Smooth muscle cell (in vitro differentiated cells): ENCODE results near the gene SPOCK1. TPM values are rescaled to one million over a fixed set of nuclear protein-coding genes. Genes with fewer than 3 reads are reported as not detected.

Experiments used
- DNase-seq: peaks from one replicate; lab custom pipeline; 2025; ENCODE audit not compliant: unreplicated experiment; lab: John Stamatoyannopoulos, UW
- H2AFZ ChIP-seq: fragments of 200-600 bp; sonication (generic); 2 replicates; pipeline ENCODE4 v1.6.0; 2016; ENCODE audit warnings: antibody characterized with exemption, low read depth, mild to moderate bottlenecking
- H3F3A ChIP-seq: fragments of 200-600 bp; sonication (generic); 2 replicates; pipeline ENCODE4 v1.6.0; 2017; ENCODE audit warnings: antibody characterized with exemption, low read depth
- H3K27ac ChIP-seq: fragments of 200-600 bp; sonication (generic); 2 replicates; pipeline ENCODE4 v1.5.1; 2016; ENCODE audit warnings: low read depth, mild to moderate bottlenecking
- H3K27me3 ChIP-seq: fragments of 200-600 bp; sonication (generic); 2 replicates; pipeline ENCODE4 v1.6.1; 2016; ENCODE audit warnings: low read depth, mild to moderate bottlenecking
- H3K36me3 ChIP-seq: fragments of 200-600 bp; sonication (generic); 2 replicates; pipeline ENCODE4 v1.5.1; 2016; ENCODE audit warnings: low read depth
- H3K4me1 ChIP-seq: fragments of 200-600 bp; sonication (generic); 2 replicates; pipeline ENCODE4 v1.5.1; 2016; ENCODE audit warnings: low read depth
- H3K4me2 ChIP-seq: fragments of 200-600 bp; sonication (generic); 2 replicates; pipeline ENCODE4 v1.6.0; 2016; ENCODE audit warnings: mild to moderate bottlenecking
- H3K4me3 ChIP-seq: fragments of 200-600 bp; sonication (generic); 2 replicates; pipeline ENCODE4 v1.5.1; 2016; ENCODE audit warnings: mild to moderate bottlenecking
- H3K79me2 ChIP-seq: fragments of 200-600 bp; sonication (generic); 2 replicates; pipeline ENCODE4 v1.6.0; 2016; ENCODE audit warnings: low read depth, mild to moderate bottlenecking
- H3K9ac ChIP-seq: fragments of 200-600 bp; sonication (generic); 2 replicates; pipeline ENCODE4 v1.6.0; 2016; ENCODE audit warnings: low read depth
- H3K9me3 ChIP-seq: fragments of 200-600 bp; sonication (generic); replicated peaks from 2 replicates; pipeline ENCODE4 v1.5.1; 2016; ENCODE audit warnings: low read depth
- H4K20me1 ChIP-seq: fragments of 200-600 bp; sonication (generic); 2 replicates; pipeline ENCODE4 v1.6.0; 2016; ENCODE audit warnings: low read depth
- WGBS: methylation state at CpG from one replicate; pipeline ENCODE4 v1.1.7; 2016; ENCODE audit warnings: low lambda C conversion rate; 5-methylcytosine and 5-hydroxymethylcytosine counted together
- polyA plus RNA-seq: library from polyadenylated mRNA; unstranded; fragments of >200 nt; fragmentation: Nextera tagmentation; extraction: Ambion mirVana; gene quantifications from 2 replicates; pipeline ENCODE4 v1.2.1, GENCODE V29; 2016
- total RNA-seq: library from RNA; depleted of rRNA; stranded (reverse); fragments of >200 nt; gene quantifications from 2 replicates; pipeline ENCODE4 v1.2.3, GENCODE V29; 2014
- TF ChIP-seq, protein P1 (sequence below): fragments of 200-600 bp; sonication (generic); IDR thresholded peaks from 2 replicates; pipeline ENCODE4 v1.5.1; 2017; ENCODE audit warnings: borderline replicate concordance, mild to moderate bottlenecking, antibody characterized with exemption; ENCODE audit not compliant: insufficient read depth, poor library complexity, severe bottlenecking

The SPOCK1 gene
- total and polyA plus RNA-seq, 2 experiments from 2014 or later = 56.2 to 80.0 TPM

DNA sequence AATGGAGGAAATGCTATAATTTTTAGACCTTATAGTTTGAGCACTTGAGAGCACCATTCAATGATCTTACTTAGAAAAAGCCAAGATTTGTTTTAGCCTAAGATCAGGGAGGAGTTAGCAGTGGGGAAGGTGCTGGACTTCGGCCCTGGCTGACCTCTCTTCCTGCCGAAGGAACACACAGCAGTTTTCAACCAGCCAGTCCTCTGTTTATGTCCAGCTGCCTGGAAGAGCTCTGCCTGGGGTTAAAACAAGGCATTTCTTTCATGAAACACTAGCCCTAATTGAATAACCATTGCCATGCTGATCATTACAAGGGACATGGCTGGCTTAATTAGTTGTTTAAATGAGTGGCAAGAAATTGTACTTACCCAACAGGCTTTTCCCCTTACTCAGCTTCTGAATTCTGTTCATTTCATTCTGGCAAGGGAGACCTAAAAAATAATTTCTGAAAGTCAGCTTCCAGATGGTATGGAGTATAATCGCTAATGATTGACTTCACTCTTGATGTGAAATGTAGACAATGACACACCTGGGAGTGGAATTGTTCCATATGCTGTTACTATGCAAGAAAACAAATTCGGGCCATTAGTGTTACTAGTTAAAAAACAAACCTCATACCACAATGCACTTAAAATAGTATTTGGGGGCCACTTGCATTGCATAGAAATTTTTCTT lies 514.2 kb downstream of the SPOCK1 start:
- no peak overlapping the region for H3K4me2 ChIP-seq
- no peaks in the 10 kb centered on the region for H3F3A ChIP-seq
- no peak for DNase-seq
- 89% methylated on average over 4 of the region's 4 CpGs for WGBS
- no peak overlapping the region for H2AFZ ChIP-seq
- TF ChIP-seq, protein P1, sequence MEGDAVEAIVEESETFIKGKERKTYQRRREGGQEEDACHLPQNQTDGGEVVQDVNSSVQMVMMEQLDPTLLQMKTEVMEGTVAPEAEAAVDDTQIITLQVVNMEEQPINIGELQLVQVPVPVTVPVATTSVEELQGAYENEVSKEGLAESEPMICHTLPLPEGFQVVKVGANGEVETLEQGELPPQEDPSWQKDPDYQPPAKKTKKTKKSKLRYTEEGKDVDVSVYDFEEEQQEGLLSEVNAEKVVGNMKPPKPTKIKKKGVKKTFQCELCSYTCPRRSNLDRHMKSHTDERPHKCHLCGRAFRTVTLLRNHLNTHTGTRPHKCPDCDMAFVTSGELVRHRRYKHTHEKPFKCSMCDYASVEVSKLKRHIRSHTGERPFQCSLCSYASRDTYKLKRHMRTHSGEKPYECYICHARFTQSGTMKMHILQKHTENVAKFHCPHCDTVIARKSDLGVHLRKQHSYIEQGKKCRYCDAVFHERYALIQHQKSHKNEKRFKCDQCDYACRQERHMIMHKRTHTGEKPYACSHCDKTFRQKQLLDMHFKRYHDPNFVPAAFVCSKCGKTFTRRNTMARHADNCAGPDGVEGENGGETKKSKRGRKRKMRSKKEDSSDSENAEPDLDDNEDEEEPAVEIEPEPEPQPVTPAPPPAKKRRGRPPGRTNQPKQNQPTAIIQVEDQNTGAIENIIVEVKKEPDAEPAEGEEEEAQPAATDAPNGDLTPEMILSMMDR = no peak
- H3K9me3 ChIP-seq = no peaks in the 10 kb centered on the region
- no peak overlapping the region for H3K27ac ChIP-seq
- H3K27me3 ChIP-seq = no peaks in the 10 kb centered on the region
- H3K36me3 ChIP-seq = no peaks in the 10 kb centered on the region
- H3K4me1 ChIP-seq = no peaks in the 10 kb centered on the region
- no peak overlapping the region for H3K4me3 ChIP-seq
- no peaks in the 10 kb centered on the region for H4K20me1 ChIP-seq
- H3K79me2 ChIP-seq = no peaks in the 10 kb centered on the region
- no peak overlapping the region for H3K9ac ChIP-seq

DNA sequence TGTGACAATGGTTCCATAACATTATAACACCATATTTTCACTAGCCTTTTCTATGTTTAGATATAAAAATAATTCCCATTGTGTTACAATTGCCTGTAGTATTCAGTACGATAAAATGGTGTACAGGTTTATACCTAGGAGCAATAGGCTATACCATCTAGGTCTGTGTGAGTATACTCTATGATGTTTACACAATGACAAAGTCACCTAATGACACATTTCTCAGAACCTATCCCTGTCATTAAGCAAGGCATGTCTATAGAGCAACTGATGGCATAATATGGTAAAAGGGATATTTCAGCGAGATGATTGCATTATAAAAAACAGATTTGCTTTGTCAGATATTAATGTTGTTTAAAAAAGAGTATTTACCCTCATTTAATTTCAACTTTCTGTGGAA lies 517.2 kb downstream of the SPOCK1 start:
- TF ChIP-seq, protein P1 = no peak
- no peaks in the 10 kb centered on the region for H3K36me3 ChIP-seq
- H3K27ac ChIP-seq = no peak overlapping the region
- no peak overlapping the region for H2AFZ ChIP-seq
- H3K4me2 ChIP-seq = no peak overlapping the region
- no peaks in the 10 kb centered on the region for H3K27me3 ChIP-seq
- DNase-seq = no peak
- H3K79me2 ChIP-seq = no peaks in the 10 kb centered on the region
- no peaks in the 10 kb centered on the region for H3K9me3 ChIP-seq
- no peak overlapping the region for H3K9ac ChIP-seq
- no peaks in the 10 kb centered on the region for H4K20me1 ChIP-seq
- 97% methylated on average over 2 of the region's 2 CpGs for WGBS
- H3K4me3 ChIP-seq = no peak overlapping the region
- H3K4me1 ChIP-seq = no peaks in the 10 kb centered on the region
- H3F3A ChIP-seq = no peaks in the 10 kb centered on the region

DNA sequence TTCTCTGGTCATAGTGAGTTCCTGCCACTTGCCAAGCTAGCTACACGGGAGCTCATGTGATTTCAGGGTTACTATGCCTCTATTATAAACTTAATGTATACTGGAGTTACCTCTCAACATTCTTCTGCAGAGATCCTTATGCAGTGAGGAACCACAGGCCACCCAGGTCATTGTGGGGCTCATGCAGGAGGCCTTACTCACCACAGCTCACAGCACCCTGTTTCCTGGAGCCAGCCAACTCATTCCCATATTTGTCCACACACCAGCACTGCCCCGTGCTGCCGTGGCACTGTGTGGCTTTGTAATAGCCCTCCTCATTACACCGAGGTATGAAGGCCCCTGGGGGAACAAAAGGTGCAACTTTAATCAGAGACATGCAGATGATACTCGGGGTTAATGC lies 520.0 kb downstream of the SPOCK1 start:
- Histone ChIP-seq H3K79me2 (no peaks in the 10 kb centered on the region), H3F3A (no peaks in the 10 kb centered on the region), H2AFZ (no peak overlapping the region), H3K4me3 (no peak overlapping the region), H4K20me1 (no peaks in the 10 kb centered on the region), H3K4me1 (no peaks in the 10 kb centered on the region), H3K9ac (no peak overlapping the region), H3K36me3 (no peaks in the 10 kb centered on the region), H3K27me3 (no peaks in the 10 kb centered on the region), H3K27ac (no peak overlapping the region), H3K4me2 (no peak overlapping the region), H3K9me3 (no peaks in the 10 kb centered on the region)
- no peak for DNase-seq
- TF ChIP-seq, protein P1 = no peak
- WGBS = 84% methylated on average over 5 of the region's 5 CpGs

DNA sequence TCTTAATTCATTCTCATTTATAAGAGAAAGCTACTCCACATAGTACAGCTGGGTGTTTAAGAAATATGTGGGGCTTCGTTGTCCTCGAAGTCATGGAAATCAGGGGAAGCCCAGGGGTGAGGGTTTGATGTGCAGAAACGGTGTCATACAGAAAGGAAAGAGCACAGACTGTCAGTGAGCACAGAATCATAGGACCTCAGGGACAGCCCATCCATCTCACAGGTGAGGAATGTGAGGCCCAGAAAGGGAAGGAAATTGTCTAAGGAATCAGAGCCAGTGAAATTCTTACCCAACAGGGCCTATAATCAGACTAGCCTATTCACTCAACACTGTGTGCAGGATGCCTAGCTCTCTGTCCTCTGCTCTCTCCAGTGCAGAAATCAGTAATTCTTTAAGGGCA lies 535.6 kb downstream of the SPOCK1 start:
- H3K9ac ChIP-seq = no peak overlapping the region
- DNase-seq = no peak
- H3F3A ChIP-seq = no peaks in the 10 kb centered on the region
- H3K9me3 ChIP-seq = peaks cover 5% of the 10 kb centered on the region
- no peaks in the 10 kb centered on the region for H4K20me1 ChIP-seq
- no peak overlapping the region for H3K4me3 ChIP-seq
- H3K4me2 ChIP-seq = no peak overlapping the region
- 84% methylated on average over 3 of the region's 3 CpGs for WGBS
- TF ChIP-seq, protein P1 = no peak
- H3K4me1 ChIP-seq = no peaks in the 10 kb centered on the region
- H3K36me3 ChIP-seq = no peaks in the 10 kb centered on the region
- no peaks in the 10 kb centered on the region for H3K79me2 ChIP-seq
- no peaks in the 10 kb centered on the region for H3K27me3 ChIP-seq
- no peak overlapping the region for H3K27ac ChIP-seq
- no peak overlapping the region for H2AFZ ChIP-seq
